DOHH2 (cell line): ENCODE measurements around the gene NR5A2.

Experiments
- CTCF ChIP-seq: fragments of 200-600 bp; sonication (generic); IDR thresholded peaks from one replicate; pipeline ENCODE4 v1.5.1; 2014; ENCODE audit warnings: antibody characterized with exemption, mild to moderate bottlenecking, low read depth, low read length; ENCODE audit not compliant: poor library complexity, severe bottlenecking
- EZH2phosphoT487 ChIP-seq: fragments of 200-600 bp; sonication (generic); IDR thresholded peaks from 2 replicates; pipeline ENCODE4 v1.6.1; 2017; ENCODE audit warnings: borderline replicate concordance, mild to moderate bottlenecking, antibody characterized with exemption, low read length, moderate library complexity, mixed read lengths

- TF ChIP-seq CTCF (no peak), EZH2phosphoT487 (no peak)
Measured at GRCh38 chr1:199983531-199983930, 44.0 kb upstream of the NR5A2 start.
